ENCODE data around the gene MLLT3. TPM values are rescaled to one million over a fixed set of nuclear protein-coding genes. Genes with fewer than 3 reads are reported as not detected.

MLLT3 gene
- total RNA-seq, 1 donor, result 17.4 TPM

DNA sequence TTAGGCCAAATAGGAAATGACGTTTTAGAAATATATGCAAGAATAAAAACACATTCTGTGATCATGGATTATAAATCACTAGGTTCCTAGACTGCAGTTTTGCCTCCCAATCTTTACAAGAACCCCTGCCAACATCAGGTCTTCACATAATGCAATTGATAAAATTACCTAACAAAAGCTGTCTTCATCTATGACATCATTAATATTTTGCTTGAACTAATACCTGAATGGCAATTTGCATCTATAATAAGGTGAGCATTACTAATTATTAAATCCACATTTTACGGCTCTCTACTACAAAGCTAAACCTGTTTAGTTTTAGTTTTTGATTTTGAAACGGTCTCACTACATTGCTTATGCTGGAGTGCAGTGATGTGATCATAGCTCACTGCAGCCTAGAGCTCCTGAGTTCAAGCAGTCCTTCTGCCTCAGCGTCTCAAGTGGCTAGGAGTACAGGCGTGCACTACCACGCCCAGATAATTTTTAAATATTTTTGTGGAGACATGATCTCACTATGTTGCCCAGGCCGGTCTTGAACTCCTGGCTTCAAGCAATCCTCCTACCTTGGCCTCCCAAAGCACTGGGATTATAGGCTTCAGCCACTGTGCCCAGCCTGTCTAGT is 218.0 kb downstream of the MLLT3 start:
- TF ChIP-seq, protein P1, sequence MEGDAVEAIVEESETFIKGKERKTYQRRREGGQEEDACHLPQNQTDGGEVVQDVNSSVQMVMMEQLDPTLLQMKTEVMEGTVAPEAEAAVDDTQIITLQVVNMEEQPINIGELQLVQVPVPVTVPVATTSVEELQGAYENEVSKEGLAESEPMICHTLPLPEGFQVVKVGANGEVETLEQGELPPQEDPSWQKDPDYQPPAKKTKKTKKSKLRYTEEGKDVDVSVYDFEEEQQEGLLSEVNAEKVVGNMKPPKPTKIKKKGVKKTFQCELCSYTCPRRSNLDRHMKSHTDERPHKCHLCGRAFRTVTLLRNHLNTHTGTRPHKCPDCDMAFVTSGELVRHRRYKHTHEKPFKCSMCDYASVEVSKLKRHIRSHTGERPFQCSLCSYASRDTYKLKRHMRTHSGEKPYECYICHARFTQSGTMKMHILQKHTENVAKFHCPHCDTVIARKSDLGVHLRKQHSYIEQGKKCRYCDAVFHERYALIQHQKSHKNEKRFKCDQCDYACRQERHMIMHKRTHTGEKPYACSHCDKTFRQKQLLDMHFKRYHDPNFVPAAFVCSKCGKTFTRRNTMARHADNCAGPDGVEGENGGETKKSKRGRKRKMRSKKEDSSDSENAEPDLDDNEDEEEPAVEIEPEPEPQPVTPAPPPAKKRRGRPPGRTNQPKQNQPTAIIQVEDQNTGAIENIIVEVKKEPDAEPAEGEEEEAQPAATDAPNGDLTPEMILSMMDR (IDR thresholded peaks at IDR 0.05; ENCODE audit: extremely low read depth, low read depth, low read length), result no peak
- Histone ChIP-seq H3K9me3 (ENCODE audit: low read depth, low read length) (no peaks in the 10 kb centered on the region), H3K4me1 (ENCODE audit: insufficient read depth, low read length) (no peaks in the 10 kb centered on the region), H3K4me2 (ENCODE audit: insufficient read depth, low read length) (no peak overlapping the region), H3K27ac (ENCODE audit: low read depth, low read length) (no peak overlapping the region), H3K27me3 (ENCODE audit: insufficient read depth, low read length) (no peaks in the 10 kb centered on the region), H3K79me2 (ENCODE audit: insufficient read depth, low read length) (no peaks in the 10 kb centered on the region), H3K4me3 (ENCODE audit: insufficient read depth, low read length) (no peak overlapping the region), H2AFZ (ENCODE audit: low read length) (no peak overlapping the region), H4K20me1 (ENCODE audit: insufficient read depth, low read length) (no peaks in the 10 kb centered on the region), H3K36me3 (ENCODE audit: insufficient read depth, low read length) (no peaks in the 10 kb centered on the region)
- DNase-seq (ENCODE audit: insufficient read length, low spot score, missing footprints), result no peak

DNA sequence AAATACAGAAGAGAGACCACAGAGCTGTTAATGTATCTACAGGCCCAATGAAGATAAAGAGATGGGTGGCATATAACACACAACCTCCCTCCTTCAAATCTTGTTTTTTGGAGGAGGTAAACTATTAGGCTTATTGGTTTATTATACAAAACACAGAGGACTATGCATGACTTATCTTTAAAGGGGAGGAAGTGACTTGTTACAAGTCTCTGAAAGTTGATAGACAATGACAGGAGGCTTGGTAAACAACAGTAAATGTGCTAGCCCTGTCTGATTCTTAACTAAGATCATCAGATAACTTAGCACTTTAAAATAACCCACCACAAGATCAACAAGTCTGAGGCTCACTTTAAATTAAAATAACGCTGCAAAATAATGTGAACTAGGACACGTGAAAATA is 219.0 kb downstream of the MLLT3 start:
- H3K27me3 ChIP-seq (ENCODE audit: insufficient read depth, low read length), result no peaks in the 10 kb centered on the region
- no peaks in the 10 kb centered on the region for H3K79me2 ChIP-seq (ENCODE audit: insufficient read depth, low read length)
- H3K9me3 ChIP-seq (ENCODE audit: low read depth, low read length), result no peaks in the 10 kb centered on the region
- no peak overlapping the region for H2AFZ ChIP-seq (ENCODE audit: low read length)
- H3K36me3 ChIP-seq (ENCODE audit: insufficient read depth, low read length), result no peaks in the 10 kb centered on the region
- TF ChIP-seq, protein P1 (IDR thresholded peaks at IDR 0.05; ENCODE audit: extremely low read depth, low read depth, low read length), result no peak
- no peak overlapping the region for H3K4me2 ChIP-seq (ENCODE audit: insufficient read depth, low read length)
- DNase-seq (ENCODE audit: insufficient read length, low spot score, missing footprints), result no peak
- no peak overlapping the region for H3K4me3 ChIP-seq (ENCODE audit: insufficient read depth, low read length)
- H3K4me1 ChIP-seq (ENCODE audit: insufficient read depth, low read length), result no peaks in the 10 kb centered on the region
- H4K20me1 ChIP-seq (ENCODE audit: insufficient read depth, low read length), result no peaks in the 10 kb centered on the region
- no peak overlapping the region for H3K27ac ChIP-seq (ENCODE audit: low read depth, low read length)

DNA sequence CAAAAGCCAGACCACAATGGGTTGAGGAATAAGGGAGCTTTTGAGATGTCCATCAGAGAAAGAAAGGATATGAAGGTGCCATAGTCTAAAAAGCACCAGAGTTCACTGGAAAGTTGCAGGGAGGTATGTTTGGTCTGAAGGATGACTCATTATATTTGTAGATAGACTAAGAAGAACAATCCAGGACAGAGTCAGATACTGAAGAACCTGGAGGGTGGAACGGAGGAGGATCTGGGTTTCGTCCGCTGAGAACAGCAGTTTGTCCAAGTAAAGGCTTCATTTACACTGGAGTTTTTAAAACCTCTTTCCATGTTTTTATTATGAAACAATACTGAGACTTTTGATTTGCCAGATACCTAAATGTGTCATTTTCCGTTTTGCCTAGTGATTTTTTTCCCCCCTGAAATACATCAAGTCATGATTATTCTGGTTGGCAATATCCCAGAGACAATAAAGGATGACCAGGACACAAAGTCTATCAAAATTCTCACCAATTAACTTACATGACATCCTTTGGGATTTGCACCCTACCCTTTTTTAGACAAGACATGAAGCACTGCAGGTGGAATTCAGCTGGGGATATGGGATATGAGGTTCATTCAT is 219.9 kb downstream of the MLLT3 start:
- H3K9me3 ChIP-seq (ENCODE audit: low read depth, low read length), result no peaks in the 10 kb centered on the region

More for the DNA sequence above, 219.9 kb downstream of the MLLT3 start:
- Histone ChIP-seq H3K4me2 (ENCODE audit: insufficient read depth, low read length) (no peak overlapping the region), H3K79me2 (ENCODE audit: insufficient read depth, low read length) (no peaks in the 10 kb centered on the region), H2AFZ (ENCODE audit: low read length) (no peak overlapping the region), H3K27me3 (ENCODE audit: insufficient read depth, low read length) (no peaks in the 10 kb centered on the region), H3K4me1 (ENCODE audit: insufficient read depth, low read length) (no peaks in the 10 kb centered on the region), H3K27ac (ENCODE audit: low read depth, low read length) (no peak overlapping the region), H3K36me3 (ENCODE audit: insufficient read depth, low read length) (no peaks in the 10 kb centered on the region), H4K20me1 (ENCODE audit: insufficient read depth, low read length) (no peaks in the 10 kb centered on the region), H3K4me3 (ENCODE audit: insufficient read depth, low read length) (no peak overlapping the region)
- no peak for DNase-seq (ENCODE audit: insufficient read length, low spot score, missing footprints)
- TF ChIP-seq, protein P1 (IDR thresholded peaks at IDR 0.05; ENCODE audit: extremely low read depth, low read depth, low read length), result no peak

All from osteoblast (primary cell).